Measurements from ENCODE around the gene SPTBN5.

SPTBN5 gene

GRCh38 chr15:41868321-41868720 is 25.5 kb downstream of the SPTBN5 start:
- in situ Hi-C loops (cut with MboI; ENCODE audit: low sequenced_read_pairs) = no loop called here

GRCh38 chr15:41866872-41867579 is 26.8 kb downstream of the SPTBN5 start:
- in situ Hi-C loops (cut with MboI; ENCODE audit: low sequenced_read_pairs) = no loop called here

GRCh38 chr15:41866263-41866703 is 27.6 kb downstream of the SPTBN5 start:
- in situ Hi-C loops (cut with MboI; ENCODE audit: low sequenced_read_pairs) = no loop called here

GRCh38 chr15:41865490-41866055 is 28.3 kb downstream of the SPTBN5 start:
- in situ Hi-C loops (cut with MboI; ENCODE audit: low sequenced_read_pairs) = no loop called here

- in situ Hi-C loops (cut with MboI; ENCODE audit: low sequenced_read_pairs) = no loop called here
Observed at GRCh38 chr15:41862515-41863116, 31.2 kb downstream of the SPTBN5 start.

- in situ Hi-C loops (cut with MboI; ENCODE audit: low sequenced_read_pairs) = no loop called here
Observed at GRCh38 chr15:41861736-41862356, 32.0 kb downstream of the SPTBN5 start.

GRCh38 chr15:41860049-41860828 is 33.6 kb downstream of the SPTBN5 start:
- in situ Hi-C loops (cut with MboI; ENCODE audit: low sequenced_read_pairs) = no loop called here

GRCh38 chr15:41858756-41859155 is 35.1 kb downstream of the SPTBN5 start:
- in situ Hi-C loops (cut with MboI; ENCODE audit: low sequenced_read_pairs) = no loop called here

GRCh38 chr15:41857316-41857715 is 36.5 kb downstream of the SPTBN5 start:
- in situ Hi-C loops (cut with MboI; ENCODE audit: low sequenced_read_pairs) = no loop called here

- in situ Hi-C loops (cut with MboI; ENCODE audit: low sequenced_read_pairs) = no loop called here
Observed at GRCh38 chr15:41856716-41857115, 37.1 kb downstream of the SPTBN5 start.

- in situ Hi-C loops (cut with MboI; ENCODE audit: low sequenced_read_pairs) = no loop called here
Observed at GRCh38 chr15:41856262-41856661, 37.6 kb downstream of the SPTBN5 start.

- in situ Hi-C loops (cut with MboI; ENCODE audit: low sequenced_read_pairs) = no loop called here
Observed at GRCh38 chr15:41855261-41855961, 38.4 kb downstream of the SPTBN5 start.

- in situ Hi-C loops (cut with MboI; ENCODE audit: low sequenced_read_pairs) = no loop called here
Observed at GRCh38 chr15:41854443-41854842, 39.4 kb downstream of the SPTBN5 start.

GRCh38 chr15:41853831-41854230 is 40.0 kb downstream of the SPTBN5 start:
- in situ Hi-C loops (cut with MboI; ENCODE audit: low sequenced_read_pairs) = no loop called here

- in situ Hi-C loops (cut with MboI; ENCODE audit: low sequenced_read_pairs) = no loop called here
Observed at GRCh38 chr15:41852736-41853590, 40.9 kb downstream of the SPTBN5 start.

GRCh38 chr15:41851755-41852370 is 42.0 kb downstream of the SPTBN5 start:
- in situ Hi-C loops (cut with MboI; ENCODE audit: low sequenced_read_pairs) = no loop called here

- in situ Hi-C loops (cut with MboI; ENCODE audit: low sequenced_read_pairs) = no loop called here
Observed at GRCh38 chr15:41851167-41851523, 42.7 kb downstream of the SPTBN5 start.

GRCh38 chr15:41850482-41851166 is 43.2 kb downstream of the SPTBN5 start:
- in situ Hi-C loops (cut with MboI; ENCODE audit: low sequenced_read_pairs) = no loop called here

- in situ Hi-C loops (cut with MboI; ENCODE audit: low sequenced_read_pairs) = no loop called here
Observed at GRCh38 chr15:41849861-41850260, 44.0 kb downstream of the SPTBN5 start.
